Suppressor macrophage (primary cell): ENCODE measurements around the gene ESPNL.

Experiments used
- DNase-seq, 4 experiments: peaks; one replicate each; pipeline ENCODE4 v3.0.0-alpha.2; 2020 to 2022

Gene ESPNL

DNA sequence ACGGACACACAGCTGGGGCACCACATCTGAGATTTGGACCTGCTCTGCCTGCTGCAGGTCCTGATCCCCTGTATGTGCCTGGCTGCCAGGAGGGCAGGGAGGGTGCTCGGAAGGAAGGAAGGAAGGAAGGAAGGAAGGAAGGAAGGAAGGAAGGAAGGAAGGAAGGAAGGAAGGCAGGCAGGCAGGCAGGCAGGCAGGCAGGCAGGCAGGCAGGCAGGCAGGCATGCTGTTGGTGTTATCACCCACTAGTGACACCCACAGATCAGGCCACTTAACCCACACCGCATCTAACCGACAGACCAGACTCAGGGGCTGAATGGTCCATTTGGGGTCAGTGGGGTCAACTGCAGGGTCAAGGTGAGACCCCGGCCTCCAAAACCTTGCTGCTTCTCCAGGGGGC, 44.1 kb downstream of the ESPNL start:
- DNase-seq = no peak

GRCh38 chr2:238145046-238145445, 44.9 kb downstream of the ESPNL start:
- DNase-seq = no peak

DNA sequence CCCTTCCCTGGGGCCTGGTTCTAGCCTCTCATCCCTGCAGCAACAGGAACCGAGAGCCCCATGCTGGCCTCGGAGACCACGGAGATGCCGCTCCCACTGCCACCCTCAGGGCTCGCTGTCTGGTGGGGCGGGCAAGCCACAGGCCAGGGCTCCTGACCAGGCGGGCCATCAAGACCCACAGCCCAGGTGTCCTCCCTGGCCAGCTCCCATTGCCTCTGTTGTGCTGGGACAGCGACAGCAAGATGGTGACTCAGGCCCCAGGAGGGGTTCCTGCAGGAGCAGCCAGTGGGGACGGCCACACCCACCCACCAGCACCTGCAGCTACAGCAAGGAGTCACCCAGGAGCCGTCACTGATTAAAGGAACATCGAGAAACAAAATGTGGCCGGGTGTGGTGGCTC, 45.7 kb downstream of the ESPNL start:
- DNase-seq = no peak

GRCh38 chr2:238146884-238147544, 46.9 kb downstream of the ESPNL start:
- DNase-seq = no peak

DNA sequence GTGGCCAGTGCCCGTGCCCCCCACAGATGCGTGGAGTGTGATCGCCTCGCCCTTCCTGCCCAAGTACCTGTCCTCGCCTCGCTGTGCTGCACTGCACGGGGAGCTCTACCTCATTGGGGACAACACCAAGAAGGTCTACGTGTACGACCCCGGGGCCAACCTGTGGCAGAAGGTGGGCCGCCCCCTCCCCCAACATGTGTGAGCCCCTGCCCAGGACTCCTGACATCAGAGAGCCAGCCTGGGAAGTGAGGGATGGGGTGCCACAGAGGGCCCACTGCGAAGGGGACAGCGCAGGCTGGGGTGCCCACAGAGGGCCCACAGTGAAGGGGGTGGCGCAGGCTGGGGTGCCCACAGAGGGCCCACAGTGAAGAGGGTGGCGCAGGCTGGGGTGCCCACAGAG, 48.8 kb downstream of the ESPNL start:
- no peak for DNase-seq

GRCh38 chr2:238149841-238150572, 49.9 kb downstream of the ESPNL start:
- DNase-seq = peak in 3 of 4 experiments; percentile 14 to 23 (median 17)

DNA sequence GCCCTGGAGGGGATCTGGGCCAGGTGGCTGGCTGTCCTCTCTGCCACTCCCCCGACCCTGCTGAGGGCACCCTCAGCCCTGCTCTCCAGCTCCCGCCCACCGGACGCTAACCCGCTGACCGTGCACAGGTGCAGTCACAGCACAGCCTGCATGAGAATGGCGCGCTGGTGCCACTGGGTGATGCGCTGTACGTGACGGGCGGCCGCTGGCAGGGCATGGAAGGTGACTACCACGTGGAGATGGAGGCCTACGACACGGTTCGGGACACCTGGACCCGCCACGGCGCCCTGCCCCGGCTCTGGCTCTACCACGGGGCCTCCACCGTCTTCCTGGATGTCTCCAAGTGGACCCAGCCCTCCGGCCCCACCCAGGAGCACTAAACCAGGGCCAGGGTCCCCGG, 50.5 kb downstream of the ESPNL start:
- no peak for DNase-seq

- DNase-seq = no peak
These were observed 51.1 kb downstream of the ESPNL start for GRCh38 chr2:238151205-238151604.

DNA sequence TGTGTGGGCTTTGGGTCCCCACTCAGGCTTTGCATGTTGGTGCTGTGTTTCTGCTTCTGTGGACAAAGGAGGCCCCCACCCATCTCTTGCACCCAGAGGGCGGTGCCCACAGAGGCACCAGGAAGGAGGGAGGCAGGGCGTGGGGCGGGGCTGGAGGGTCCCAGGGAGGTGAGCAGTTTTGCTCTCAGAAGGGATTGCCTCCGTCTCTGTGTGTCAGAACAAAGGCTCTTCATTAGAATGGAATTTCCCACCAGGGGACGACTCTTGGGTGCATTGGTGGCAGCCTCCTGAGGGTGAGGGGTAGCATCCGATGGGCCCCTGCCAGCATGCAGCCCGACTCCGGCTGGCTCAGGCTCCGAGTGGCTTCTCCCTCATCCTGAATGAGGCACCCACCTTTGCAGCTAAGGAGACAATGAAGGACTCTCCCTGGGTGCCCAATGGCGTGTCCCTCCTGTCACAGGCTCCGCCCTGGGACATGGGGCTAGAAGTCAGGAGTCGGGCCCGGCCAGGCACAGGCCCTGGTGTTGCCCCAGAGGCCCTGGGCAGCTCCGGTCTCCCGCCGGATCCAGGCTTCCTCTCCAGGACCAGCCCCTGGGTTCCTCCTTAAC, 51.6 kb downstream of the ESPNL start:
- no peak for DNase-seq

GRCh38 chr2:238152771-238153688, 52.9 kb downstream of the ESPNL start:
- no peak for DNase-seq

- DNase-seq = no peak
These were observed 54.4 kb downstream of the ESPNL start for GRCh38 chr2:238154570-238154969.

DNA sequence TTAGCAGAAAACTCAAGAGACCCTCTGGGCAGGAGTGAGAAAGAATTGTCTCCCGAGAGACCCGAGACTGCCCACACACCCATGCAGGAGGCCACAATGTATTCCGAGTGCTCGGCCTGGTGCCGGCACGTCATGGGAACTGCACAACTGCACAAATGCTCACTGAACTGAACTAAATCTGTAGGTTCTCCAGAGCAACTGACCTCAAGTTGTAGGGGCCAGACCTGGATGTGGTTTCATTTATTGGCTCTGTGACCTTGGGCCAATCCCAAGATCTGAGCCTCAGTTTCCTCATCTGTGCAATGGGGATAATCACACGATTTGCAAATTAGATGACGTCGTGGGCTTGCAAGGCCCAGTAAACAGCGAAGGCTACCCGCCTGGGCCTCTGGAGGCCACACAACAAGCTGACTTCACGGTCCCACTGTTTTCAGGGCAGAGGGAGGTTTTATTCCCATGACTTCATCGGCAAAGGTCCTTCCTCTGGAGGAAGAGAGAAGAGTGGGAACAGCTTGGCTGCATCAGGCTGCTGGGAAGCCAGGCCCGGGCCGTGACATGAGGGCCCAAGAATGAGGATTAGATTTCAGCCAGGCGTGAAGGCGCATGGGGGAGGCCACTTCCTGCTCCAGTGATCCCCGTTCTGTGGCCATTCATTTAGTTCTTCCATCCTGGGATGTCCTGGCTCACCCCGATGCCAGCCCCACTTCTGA, 55.1 kb downstream of the ESPNL start:
- no peak for DNase-seq

DNA sequence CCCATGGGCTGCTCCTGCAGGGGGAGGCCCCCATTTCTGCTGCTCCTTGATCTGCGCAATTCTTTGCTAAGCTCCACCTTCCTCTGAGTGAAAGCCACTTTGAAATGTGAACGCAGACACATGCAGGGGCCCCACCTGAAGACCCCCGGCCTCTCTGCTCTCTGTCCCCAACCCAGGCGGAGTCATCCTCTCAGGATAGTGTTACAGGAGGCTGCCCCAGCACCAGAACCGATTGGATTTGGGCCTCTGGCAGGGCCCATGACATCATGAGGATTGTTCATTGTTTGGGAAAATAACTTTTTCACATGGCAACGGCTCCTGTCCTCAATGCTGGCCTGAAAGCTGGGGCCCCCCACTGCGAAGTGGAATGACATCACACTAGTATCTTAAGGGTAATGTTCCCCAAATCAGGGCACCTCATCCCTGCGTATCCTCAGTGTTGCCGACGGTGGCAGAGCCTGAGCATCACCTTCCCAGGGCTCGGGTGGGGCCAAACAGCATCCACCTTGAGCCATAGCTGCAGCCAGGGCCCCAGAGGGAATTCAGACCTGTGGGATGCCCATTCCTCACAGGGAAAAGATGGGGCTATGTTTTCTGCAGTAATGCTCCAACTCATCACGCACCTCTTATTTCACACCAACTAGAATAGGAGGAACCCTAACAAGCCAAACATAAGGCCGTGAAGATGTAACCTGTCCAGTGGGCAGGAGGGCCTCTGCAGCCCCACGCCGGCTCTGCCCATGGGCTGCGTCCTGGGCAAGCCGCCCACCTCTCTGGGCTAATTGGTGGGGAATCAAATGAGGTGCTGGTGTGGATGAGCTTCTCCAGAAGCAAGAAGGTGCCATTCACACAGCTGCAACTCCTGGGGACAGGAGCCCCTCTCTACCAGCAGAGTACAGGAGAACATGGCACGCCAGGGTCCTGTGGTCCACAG, 55.9 kb downstream of the ESPNL start:
- DNase-seq = no peak

DNA sequence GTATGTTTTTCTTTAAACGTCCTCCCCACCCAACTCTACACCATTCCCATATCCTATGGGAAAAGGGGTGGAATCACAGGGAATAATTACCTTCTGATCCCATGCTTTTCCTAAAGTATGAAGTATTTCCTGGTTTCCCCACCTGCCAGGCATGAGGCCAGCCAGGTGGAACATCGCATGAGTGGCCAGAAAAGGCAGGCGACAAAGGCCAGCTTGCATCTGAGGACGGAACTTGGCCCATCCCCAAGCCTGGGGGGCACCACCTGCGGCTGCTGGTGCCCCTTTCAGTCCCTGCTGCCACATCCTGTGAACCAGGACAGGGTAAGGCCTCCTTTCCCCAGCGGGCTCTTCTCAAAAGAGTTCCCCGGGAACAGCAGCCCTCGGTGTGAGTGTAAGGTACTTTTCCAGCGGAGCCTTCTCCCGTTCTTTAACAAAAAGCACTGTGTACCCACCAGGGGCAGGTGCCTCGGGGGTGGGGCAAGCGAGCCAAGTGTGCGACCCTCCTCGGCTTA, 57.4 kb downstream of the ESPNL start:
- DNase-seq = no peak

- no peak for DNase-seq
These were observed 57.9 kb downstream of the ESPNL start for GRCh38 chr2:238158018-238158508.

- DNase-seq = peak; percentile 48 to 71 (median 53)
These were observed 58.5 kb downstream of the ESPNL start, which contains the start of gene ERFE for GRCh38 chr2:238158509-238159070. Gene ERFE, plus strand, starts transcription at chr2:238158970. Its CDS starts 38 bp downstream, at chr2:238159008.

GRCh38 chr2:238159071-238159539, 59.0 kb downstream of the ESPNL start:
- DNase-seq = peak; percentile 10 to 54 (median 32)

- no peak for DNase-seq
These were observed 59.6 kb downstream of the ESPNL start for GRCh38 chr2:238159661-238160205.
